Endothelial cell of umbilical vein (primary cell): Measurements from ENCODE around the gene CLIC3. TPM values are rescaled to one million over a fixed set of nuclear protein-coding genes. Genes with fewer than 3 reads are reported as not detected.

Experiments used
- BruUV-seq: library from RNA; stranded (reverse); fragments of 400-500 nt; replicated peaks from 2 replicates; lab custom pipeline; 2021; lab: Mats Ljungman, UMichigan
- CTCF ChIA-PET: fragments of 300-600, 350-600 bp; sonication (Branson Sonifier 250); formaldehyde crosslinking; loops from one replicate; lab custom pipeline; 2021; ENCODE audit warnings: antibody characterized with exemption, inconsistent platforms; lab: Charles Lee
- POLR2A ChIA-PET: fragments of 300-600, 350-600 bp; sonication (Branson Sonifier 250); formaldehyde crosslinking; loops from one replicate; lab custom pipeline; 2021; ENCODE audit warnings: antibody characterized with exemption, inconsistent platforms; lab: Charles Lee
- DNase-seq: peaks from one replicate; pipeline ENCODE4 v3.0.0-alpha.2; 2011; ENCODE audit warnings: low read depth, low spot score
- FAIRE-seq: peaks from 2 replicates; lab custom pipeline; 2011; peaks lifted over from hg19 to GRCh38; lab: Jason Lieb, UNC
- H2AFZ ChIP-seq: 2 replicates; pipeline ENCODE4 v1.6.0; 2012; ENCODE audit warnings: low read depth, low read length, control low read depth, inconsistent platforms
- H3K27ac ChIP-seq: 2 replicates; pipeline ENCODE4 v1.5.1; 2011; ENCODE audit warnings: low read depth, mild to moderate bottlenecking, control low read depth, low read length, moderate library complexity; ENCODE audit not compliant: insufficient read depth
- H3K27me3 ChIP-seq, 2 experiments: 2 replicates each; pipeline versions ENCODE4 v1.6.0 to v1.6.1; 2011; ENCODE audit warnings: low read length in 2 of 2, mixed read lengths in 1 of 2; ENCODE audit not compliant: control insufficient read depth in 2 of 2, insufficient read depth in 2 of 2
- H3K36me3 ChIP-seq, 2 experiments: 2 replicates in 1 of 2; 3 replicates in 1 of 2; pipeline ENCODE4 v1.5.1; 2011; ENCODE audit warnings: low read length in 2 of 2, mild to moderate bottlenecking in 1 of 2, moderate library complexity in 1 of 2; ENCODE audit not compliant: control insufficient read depth in 2 of 2, insufficient read depth in 2 of 2; ENCODE audit errors: extremely low read depth in 1 of 2
- H3K4me1 ChIP-seq: 3 replicates; pipeline ENCODE4 v1.5.1; 2011; ENCODE audit warnings: mild to moderate bottlenecking, low read length; ENCODE audit not compliant: control insufficient read depth, insufficient read depth; ENCODE audit errors: extremely low read depth
- H3K4me2 ChIP-seq: 2 replicates; pipeline ENCODE4 v1.6.1; 2011; ENCODE audit warnings: low read length, control low read depth, mixed read lengths; ENCODE audit not compliant: insufficient read depth
- H3K4me3 ChIP-seq, 3 experiments: fragments of 200-600 bp in 1 of 3; sonication (generic), shearing (Covaris generic) in 1 of 3; replicated peaks in 1 of 3; 2 replicates each; pipeline ENCODE4 v1.5.1; 2011 to 2016; ENCODE audit warnings: control low read depth in 3 of 3, low read length in 3 of 3, mild to moderate bottlenecking in 2 of 3, inconsistent platforms in 1 of 3, low read depth in 1 of 3, moderate library complexity in 1 of 3; ENCODE audit not compliant: insufficient read depth in 1 of 3
- H3K79me2 ChIP-seq: 2 replicates; pipeline ENCODE4 v1.6.0; 2012; ENCODE audit warnings: low read length, inconsistent platforms; ENCODE audit not compliant: control insufficient read depth, insufficient read depth
- H3K9ac ChIP-seq: replicated peaks from 2 replicates; pipeline ENCODE3; 2011; ENCODE audit warnings: low read length, control low read depth; ENCODE audit not compliant: insufficient read depth; ENCODE audit errors: extremely low read depth
- H3K9me1 ChIP-seq: replicated peaks from 3 replicates; pipeline ENCODE4 v1.6.0; 2011; ENCODE audit warnings: mild to moderate bottlenecking, low read length; ENCODE audit not compliant: control insufficient read depth, insufficient read depth; ENCODE audit errors: extremely low read depth
- H3K9me3 ChIP-seq: replicated peaks from 2 replicates; pipeline ENCODE4 v1.5.1; 2012; ENCODE audit warnings: low read length, inconsistent platforms; ENCODE audit not compliant: control insufficient read depth, insufficient read depth
- H4K20me1 ChIP-seq: replicated peaks from 2 replicates; pipeline ENCODE3; 2011; ENCODE audit warnings: mild to moderate bottlenecking, low read length; ENCODE audit not compliant: control insufficient read depth, insufficient read depth; ENCODE audit errors: extremely low read depth
- EZH2 ChIP-seq: IDR thresholded peaks from 2 replicates; pipeline ENCODE4 v1.6.1; 2012; ENCODE audit warnings: borderline replicate concordance, low read depth, mild to moderate bottlenecking, moderate library complexity, low read length, inconsistent platforms; ENCODE audit not compliant: severe bottlenecking
- FOS ChIP-seq: IDR thresholded peaks from 2 replicates; pipeline ENCODE4 v1.6.1; 2011; ENCODE audit warnings: mild to moderate bottlenecking, low read length, moderate library complexity, borderline replicate concordance; ENCODE audit not compliant: insufficient read depth
- GATA2 ChIP-seq: IDR thresholded peaks from 2 replicates; pipeline ENCODE4 v1.7.0; 2011; ENCODE audit warnings: low read depth, mild to moderate bottlenecking, moderate library complexity, mixed read lengths, low read length; ENCODE audit not compliant: insufficient read length, insufficient read depth
- JUN ChIP-seq: IDR thresholded peaks from 2 replicates; pipeline ENCODE4 v1.6.1; 2011; ENCODE audit warnings: borderline replicate concordance, low read depth; ENCODE audit not compliant: insufficient read length, insufficient read depth
- MYC ChIP-seq: IDR thresholded peaks from one replicate; pipeline ENCODE4 v1.6.1; 2011; ENCODE audit warnings: mild to moderate bottlenecking, low read depth, low read length
- POLR2A ChIP-seq: IDR thresholded peaks from 2 replicates; pipeline ENCODE4 v1.6.1; 2012; ENCODE audit warnings: low read depth, mild to moderate bottlenecking, control low read depth, low read length
- POLR2AphosphoS5 ChIP-seq: IDR thresholded peaks from 2 replicates; pipeline ENCODE4 v1.6.1; 2012; ENCODE audit warnings: low read depth, mild to moderate bottlenecking, control low read depth, low read length, moderate library complexity; ENCODE audit not compliant: insufficient read depth
- dilution Hi-C: fragments of 300-500 bp; cut with MboI; formaldehyde crosslinking; loops from one replicate; pipeline ENCODE4 v1.15.0; 2019; ENCODE audit warnings: low sequenced_read_pairs; ENCODE audit not compliant: extremely low pct_ligation_motif_present
- intact Hi-C: fragments of 100-400 bp; cut with micrococcal nuclease; formaldehyde crosslinking; loops from one replicate; pipeline ENCODE4 v1.10.0; 2022
- polyA plus RNA-seq, 4 experiments: library from polyadenylated mRNA; depleted of rRNA in 3 of 4; stranded (reverse) in 3 of 4; unstranded in 1 of 4; fragments of >200 nt; gene quantifications; 2 replicates each; pipeline versions ENCODE4 v1.2.1 to v1.2.3, GENCODE V29; 2011 to 2012; ENCODE audit warnings: missing spikeins in 1 of 4
- total RNA-seq: library from RNA; stranded (reverse); gene quantifications from 2 replicates; pipeline ENCODE4 v1.2.3, GENCODE V29; 2021
- TF ChIP-seq, protein P1 (sequence below), 2 donors: IDR thresholded peaks; 1 replicate in 1 of 2; 2 replicates in 1 of 2; pipeline ENCODE4 v1.5.1; 2011; ENCODE audit warnings: low read length in 2 of 2, mild to moderate bottlenecking in 2 of 2, moderate library complexity in 2 of 2, control low read depth in 1 of 2, inconsistent platforms in 1 of 2, low read depth in 1 of 2; ENCODE audit not compliant: insufficient read depth in 1 of 2; ENCODE audit errors: extremely low read depth in 1 of 2
- TF ChIP-seq, protein P2 (sequence below): IDR thresholded peaks from 2 replicates; pipeline ENCODE4 v1.6.1; 2011; ENCODE audit not compliant: insufficient read depth, insufficient read length

Gene CLIC3
- total and polyA plus RNA-seq, 2 donors (not counting 3 experiments of a cell fraction or from before 2014, with no cell fraction given): 2.3 TPM; not detected in 1

DNA sequence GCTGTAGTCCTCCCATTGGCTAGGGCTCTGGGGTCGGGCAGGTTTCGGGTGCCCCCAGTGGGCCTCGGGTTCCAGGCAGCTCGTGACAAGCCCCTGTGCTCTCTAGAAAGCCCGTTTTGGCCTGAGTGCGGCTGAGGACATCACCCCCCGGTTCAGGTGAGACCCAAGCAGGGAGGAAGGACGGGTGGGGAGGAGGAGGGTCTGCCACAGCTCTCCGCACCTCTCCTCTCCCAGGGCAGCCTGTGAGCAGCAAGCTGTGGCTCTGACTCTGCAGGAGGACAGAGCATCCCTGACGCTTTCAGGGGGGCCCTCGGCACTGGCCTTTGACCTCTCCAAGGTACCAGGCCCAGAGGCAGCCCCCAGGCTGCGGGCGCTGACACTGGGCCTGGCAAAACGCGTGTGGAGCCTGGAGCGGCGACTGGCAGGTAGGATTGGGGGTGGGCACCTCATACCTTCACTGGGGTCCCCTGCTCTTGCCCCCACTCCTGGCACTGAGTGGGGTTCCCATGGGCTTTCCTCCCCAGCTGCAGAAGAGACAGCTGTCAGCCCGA, 3.5 kb downstream of the CLIC3 start:
- TF ChIP-seq POLR2A (no peak), GATA2 (no peak), FOS (no peak), EZH2 (no peak), JUN (no peak), MYC (no peak), POLR2AphosphoS5 (no peak)
- TF ChIP-seq, protein P1, sequence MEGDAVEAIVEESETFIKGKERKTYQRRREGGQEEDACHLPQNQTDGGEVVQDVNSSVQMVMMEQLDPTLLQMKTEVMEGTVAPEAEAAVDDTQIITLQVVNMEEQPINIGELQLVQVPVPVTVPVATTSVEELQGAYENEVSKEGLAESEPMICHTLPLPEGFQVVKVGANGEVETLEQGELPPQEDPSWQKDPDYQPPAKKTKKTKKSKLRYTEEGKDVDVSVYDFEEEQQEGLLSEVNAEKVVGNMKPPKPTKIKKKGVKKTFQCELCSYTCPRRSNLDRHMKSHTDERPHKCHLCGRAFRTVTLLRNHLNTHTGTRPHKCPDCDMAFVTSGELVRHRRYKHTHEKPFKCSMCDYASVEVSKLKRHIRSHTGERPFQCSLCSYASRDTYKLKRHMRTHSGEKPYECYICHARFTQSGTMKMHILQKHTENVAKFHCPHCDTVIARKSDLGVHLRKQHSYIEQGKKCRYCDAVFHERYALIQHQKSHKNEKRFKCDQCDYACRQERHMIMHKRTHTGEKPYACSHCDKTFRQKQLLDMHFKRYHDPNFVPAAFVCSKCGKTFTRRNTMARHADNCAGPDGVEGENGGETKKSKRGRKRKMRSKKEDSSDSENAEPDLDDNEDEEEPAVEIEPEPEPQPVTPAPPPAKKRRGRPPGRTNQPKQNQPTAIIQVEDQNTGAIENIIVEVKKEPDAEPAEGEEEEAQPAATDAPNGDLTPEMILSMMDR (IDR thresholded peaks at IDR 0.05; ENCODE audit: extremely low read depth in 1 of 2, insufficient read depth in 1 of 2, low read depth in 1 of 2, low read length in 2 of 2): no peak
- TF ChIP-seq, protein P2, sequence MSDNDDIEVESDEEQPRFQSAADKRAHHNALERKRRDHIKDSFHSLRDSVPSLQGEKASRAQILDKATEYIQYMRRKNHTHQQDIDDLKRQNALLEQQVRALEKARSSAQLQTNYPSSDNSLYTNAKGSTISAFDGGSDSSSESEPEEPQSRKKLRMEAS: no peak
- no peak for FAIRE-seq
- dilution Hi-C loops: no loop called here

More for the DNA sequence above, 3.5 kb downstream of the CLIC3 start:
- Histone ChIP-seq H3K4me3 (peak overlapping the region; percentile 47 to 56 (median 54)), H3K9me3 (no peaks in the 10 kb centered on the region), H3K4me1 (peaks cover 24% of the 10 kb centered on the region), H3K4me2 (peak overlapping the region; percentile 86), H3K79me2 (peaks cover 9% of the 10 kb centered on the region), H3K36me3 (no peaks in the 10 kb centered on the region), H3K9ac (peak overlapping the region; percentile 30), H4K20me1 (no peaks in the 10 kb centered on the region), H2AFZ (peak overlapping the region; percentile 52), H3K27ac (peak overlapping the region; percentile 22), H3K9me1 (no peaks in the 10 kb centered on the region), H3K27me3 (no peaks in the 10 kb centered on the region)
- DNase-seq: no peak
- ChIA-PET CTCF (interaction anchor here (0.9 to 1.8 kb wide), 9 partner anchors 10 to 150 kb away, joined by 3 to 6 read pairs (median 4); partner anchors contain the start of genes AJM1, FBXW5, FUT7 and LCNL1), POLR2A (no interaction called here)
- BruUV-seq: no TSS peak
- intact Hi-C loops: loop anchor here (1.0 to 5.0 kb wide), 2 partner anchors 15 to 46 kb away; partner anchors contain the start of gene C8G
